Stimulated activated CD4-positive, alpha-beta T cell treated with anti-CD3 and anti-CD28 coated beads, Interleukin-1b, Interleukin-23, amount 100 ng/mL, for 48 hours (primary cell): ENCODE measurements around the gene TRIM62.

Experiments used
- DNase-seq: peaks from one replicate; pipeline ENCODE4 v3.0.0-alpha.2; 2020

The TRIM62 gene

GRCh38 chr1:33096363-33097005 is 85.4 kb downstream of the TRIM62 start:
- DNase-seq, result no peak
